ENCODE measurements around the gene SH2D3C. TPM values are rescaled to one million over a fixed set of nuclear protein-coding genes. Genes with fewer than 3 reads are reported as not detected.

Gene SH2D3C, protein sequence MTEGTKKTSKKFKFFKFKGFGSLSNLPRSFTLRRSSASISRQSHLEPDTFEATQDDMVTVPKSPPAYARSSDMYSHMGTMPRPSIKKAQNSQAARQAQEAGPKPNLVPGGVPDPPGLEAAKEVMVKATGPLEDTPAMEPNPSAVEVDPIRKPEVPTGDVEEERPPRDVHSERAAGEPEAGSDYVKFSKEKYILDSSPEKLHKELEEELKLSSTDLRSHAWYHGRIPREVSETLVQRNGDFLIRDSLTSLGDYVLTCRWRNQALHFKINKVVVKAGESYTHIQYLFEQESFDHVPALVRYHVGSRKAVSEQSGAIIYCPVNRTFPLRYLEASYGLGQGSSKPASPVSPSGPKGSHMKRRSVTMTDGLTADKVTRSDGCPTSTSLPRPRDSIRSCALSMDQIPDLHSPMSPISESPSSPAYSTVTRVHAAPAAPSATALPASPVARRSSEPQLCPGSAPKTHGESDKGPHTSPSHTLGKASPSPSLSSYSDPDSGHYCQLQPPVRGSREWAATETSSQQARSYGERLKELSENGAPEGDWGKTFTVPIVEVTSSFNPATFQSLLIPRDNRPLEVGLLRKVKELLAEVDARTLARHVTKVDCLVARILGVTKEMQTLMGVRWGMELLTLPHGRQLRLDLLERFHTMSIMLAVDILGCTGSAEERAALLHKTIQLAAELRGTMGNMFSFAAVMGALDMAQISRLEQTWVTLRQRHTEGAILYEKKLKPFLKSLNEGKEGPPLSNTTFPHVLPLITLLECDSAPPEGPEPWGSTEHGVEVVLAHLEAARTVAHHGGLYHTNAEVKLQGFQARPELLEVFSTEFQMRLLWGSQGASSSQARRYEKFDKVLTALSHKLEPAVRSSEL
- 10 to 100 TPM in 1 of 4 donors, 1 to 10 TPM in 3; 6.1 to 12.1 (median 8.5) TPM for total RNA-seq

DNA sequence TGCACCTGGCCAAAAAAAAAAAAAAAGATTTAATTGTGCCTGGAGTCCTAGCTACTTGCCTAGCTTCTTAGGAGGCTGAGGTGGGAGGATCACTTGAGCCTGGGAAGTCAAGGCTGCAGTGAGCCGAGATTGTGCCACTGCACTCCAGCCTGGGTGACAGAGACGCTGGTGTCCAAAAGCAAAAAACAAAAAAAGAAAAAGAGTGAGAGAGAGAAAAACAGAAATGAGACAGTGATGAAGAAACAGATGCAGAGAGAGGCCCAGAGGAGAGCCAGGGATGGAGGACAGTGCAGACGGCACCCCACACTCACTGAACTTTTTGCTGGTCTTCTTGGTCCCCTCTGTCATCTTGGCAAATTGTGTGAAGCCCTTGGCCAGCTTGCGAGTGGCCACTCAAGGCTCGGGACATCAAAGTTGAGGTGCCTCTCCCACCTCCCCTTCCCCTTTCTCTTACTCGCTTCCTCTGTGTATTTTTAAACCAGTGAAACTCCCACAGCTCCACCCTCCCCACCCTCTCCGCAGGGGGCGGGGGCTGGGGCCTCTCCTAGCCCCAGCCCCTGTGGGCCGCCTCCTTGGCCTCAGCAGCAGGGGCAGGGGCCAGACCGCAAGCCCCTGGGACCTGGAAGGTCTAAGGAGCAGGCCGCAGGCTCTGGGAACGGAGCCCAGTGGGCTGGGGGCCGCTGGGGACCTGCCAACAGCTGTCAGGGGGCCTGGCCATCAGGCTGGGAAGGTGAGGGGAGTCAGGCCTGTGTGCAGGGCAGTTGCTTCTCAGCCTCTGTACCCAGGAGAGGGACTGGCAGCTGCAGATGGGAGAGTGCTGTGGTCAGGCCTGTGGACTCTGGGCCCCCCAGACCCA, at the start of gene SH2D3C:
TSS of gene SH2D3C (minus strand) at position 387 of the 856 bp plus-strand sequence. CDS start at position 348, 39 bp downstream.
- Histone ChIP-seq H3K27me3 (no peaks in the 10 kb centered on the region), H3K9me3 (no peaks in the 10 kb centered on the region), H3K36me3 (no peaks in the 10 kb centered on the region), H3K27ac (peak within 1 kb of the TSS in 3 of 4 donors; percentile 43 to 73 (median 45)), H3K4me3 (peak within 1 kb of the TSS in 1 of 2 donors; percentile 23), H3K4me1 (peaks cover 0 to 12% (median 6%) of the 10 kb centered on the region in 3 donors)
- 68 to 83% methylated on average over 1 to 6 of the region's 13 CpGs for WGBS, 2 donors (ENCODE audit: low coverage in 1 of 2)
- no peak for ATAC-seq
- TF ChIP-seq EP300 (IDR thresholded peaks at IDR 0.05) = no peak
- no peak for TF ChIP-seq POLR2AphosphoS5 (IDR thresholded peaks at IDR 0.05)
- TF ChIP-seq, protein P1, sequence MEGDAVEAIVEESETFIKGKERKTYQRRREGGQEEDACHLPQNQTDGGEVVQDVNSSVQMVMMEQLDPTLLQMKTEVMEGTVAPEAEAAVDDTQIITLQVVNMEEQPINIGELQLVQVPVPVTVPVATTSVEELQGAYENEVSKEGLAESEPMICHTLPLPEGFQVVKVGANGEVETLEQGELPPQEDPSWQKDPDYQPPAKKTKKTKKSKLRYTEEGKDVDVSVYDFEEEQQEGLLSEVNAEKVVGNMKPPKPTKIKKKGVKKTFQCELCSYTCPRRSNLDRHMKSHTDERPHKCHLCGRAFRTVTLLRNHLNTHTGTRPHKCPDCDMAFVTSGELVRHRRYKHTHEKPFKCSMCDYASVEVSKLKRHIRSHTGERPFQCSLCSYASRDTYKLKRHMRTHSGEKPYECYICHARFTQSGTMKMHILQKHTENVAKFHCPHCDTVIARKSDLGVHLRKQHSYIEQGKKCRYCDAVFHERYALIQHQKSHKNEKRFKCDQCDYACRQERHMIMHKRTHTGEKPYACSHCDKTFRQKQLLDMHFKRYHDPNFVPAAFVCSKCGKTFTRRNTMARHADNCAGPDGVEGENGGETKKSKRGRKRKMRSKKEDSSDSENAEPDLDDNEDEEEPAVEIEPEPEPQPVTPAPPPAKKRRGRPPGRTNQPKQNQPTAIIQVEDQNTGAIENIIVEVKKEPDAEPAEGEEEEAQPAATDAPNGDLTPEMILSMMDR (IDR thresholded peaks at IDR 0.05) = no peak
- no peak for TF ChIP-seq POLR2A (IDR thresholded peaks at IDR 0.05)

DNA sequence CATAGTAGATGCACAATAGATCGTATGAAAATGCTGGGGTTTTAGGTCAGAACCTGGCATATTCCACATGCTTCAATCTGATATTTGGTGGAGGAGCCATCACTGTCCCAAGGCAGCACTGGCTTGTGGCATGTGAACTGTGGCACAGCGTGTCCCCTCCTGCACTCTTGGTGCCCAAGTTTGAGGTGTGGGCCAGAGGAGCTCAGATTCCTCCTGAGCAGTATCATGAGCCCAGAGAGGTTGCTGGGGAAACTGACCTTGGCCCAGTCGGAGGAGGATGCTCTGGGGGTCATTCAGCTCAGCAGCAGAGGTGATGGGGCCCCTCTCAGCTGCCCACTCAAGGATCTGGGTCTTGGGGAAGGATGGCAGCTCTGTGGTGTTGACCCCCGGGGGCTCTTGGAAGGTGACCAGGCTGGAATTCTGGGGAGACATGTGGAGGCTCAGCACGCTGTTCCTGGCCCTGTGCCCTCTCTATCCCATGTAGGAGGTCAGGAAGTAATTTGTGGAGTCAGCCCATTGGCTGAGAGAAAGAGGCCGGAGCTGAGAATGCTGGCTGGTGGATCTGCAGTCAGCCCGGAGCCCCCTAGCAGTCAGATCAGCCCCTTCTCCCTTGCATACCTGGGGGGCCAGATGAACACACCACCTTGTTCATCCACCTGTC, 47.9 kb upstream of the SH2D3C start:
- TF ChIP-seq POLR2A (IDR thresholded peaks at IDR 0.05) (no peak), EP300 (IDR thresholded peaks at IDR 0.05) (no peak), POLR2AphosphoS5 (IDR thresholded peaks at IDR 0.05) (no peak)
- TF ChIP-seq, protein P1 (IDR thresholded peaks at IDR 0.05) = no peak
- Histone ChIP-seq H3K4me1 (peaks cover 0 to 57% (median 23%) of the 10 kb centered on the region in 3 donors), H3K36me3 (peaks cover 0 to 36% of the 10 kb centered on the region in 2 donors), H3K4me3 (no peak overlapping the region), H3K9me3 (no peaks in the 10 kb centered on the region), H3K27ac (peak overlapping the region in 3 of 4 donors; percentile 12 to 82 (median 79)), H3K27me3 (peaks cover 39% of the 10 kb centered on the region)
- 20 to 71% methylated on average over 1 of the region's 7 CpGs for WGBS, 2 donors (ENCODE audit: low coverage in 1 of 2)
- no peak for ATAC-seq

DNA sequence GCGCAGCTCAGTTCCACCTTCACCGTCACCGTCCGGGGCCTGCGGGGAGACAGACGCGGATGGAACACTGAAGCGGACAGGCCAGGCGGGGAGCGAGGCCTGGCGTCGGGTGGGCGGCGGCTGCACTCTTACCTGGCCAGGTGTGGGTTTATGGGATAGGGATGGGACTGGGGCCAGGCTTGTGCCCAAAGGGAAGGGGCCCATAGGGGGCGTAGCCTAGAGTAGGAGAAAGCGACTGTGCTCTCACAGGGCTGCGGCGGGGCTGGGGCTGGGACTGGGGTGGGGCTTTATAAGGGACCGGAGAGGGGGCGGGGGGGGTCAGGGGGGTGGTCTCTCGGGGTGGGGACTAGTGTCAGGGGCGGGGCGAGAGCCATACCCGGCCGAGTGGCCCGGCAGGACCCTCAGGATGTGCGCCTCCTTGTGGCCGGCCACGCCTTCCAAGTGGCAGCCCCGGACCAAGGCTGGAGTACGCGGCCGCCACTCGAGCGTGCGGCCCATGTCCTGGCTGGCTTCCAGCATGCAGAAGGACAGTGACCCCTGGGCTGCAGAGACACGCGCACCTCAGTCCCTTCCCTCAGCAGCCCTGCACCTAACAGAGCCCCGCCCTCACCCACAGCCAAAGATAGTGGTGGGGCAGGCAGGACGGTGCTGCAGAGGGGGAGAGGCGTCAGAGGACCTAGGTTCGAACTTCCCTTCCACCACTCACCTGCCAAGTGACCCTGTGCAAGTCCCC, 47.0 kb upstream of the SH2D3C start:
- WGBS, 2 donors (ENCODE audit: low coverage in 1 of 2) = 38 to 71% methylated on average over 4 to 20 of the region's 42 CpGs
- TF ChIP-seq, protein P1 (IDR thresholded peaks at IDR 0.05) = peak in 2 of 4 experiments; percentile 12 to 54
- TF ChIP-seq POLR2A (IDR thresholded peaks at IDR 0.05) = no peak
- ATAC-seq = no peak

DNA sequence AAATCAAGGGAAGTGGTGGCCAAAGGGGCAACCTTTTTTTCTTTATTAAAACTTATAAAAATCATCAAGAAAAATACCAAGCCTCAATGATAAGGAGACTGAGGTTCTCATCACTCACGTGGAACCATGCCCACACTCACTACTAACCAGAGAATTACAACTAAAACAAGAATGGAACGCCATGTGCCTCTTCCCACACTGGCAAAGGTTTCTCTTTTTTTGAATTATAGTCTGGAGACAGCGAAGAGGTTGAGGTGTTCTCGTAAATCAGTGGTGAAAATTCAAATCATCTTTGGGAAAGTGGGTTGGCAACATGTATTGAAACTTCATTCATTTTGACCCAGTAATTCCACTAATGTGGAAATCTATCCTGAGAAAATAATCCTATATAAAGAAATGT, 43.6 kb upstream of the SH2D3C start:
- Histone ChIP-seq H3K36me3 (peaks cover 0 to 77% of the 10 kb centered on the region in 2 donors), H3K27me3 (peaks cover 16% of the 10 kb centered on the region), H3K9me3 (no peaks in the 10 kb centered on the region), H3K4me1 (peaks cover 0 to 21% (median 4%) of the 10 kb centered on the region in 3 donors), H3K27ac (no peak overlapping the region), H3K4me3 (no peak overlapping the region)
- ATAC-seq = no peak
- TF ChIP-seq, protein P1 (IDR thresholded peaks at IDR 0.05) = no peak
- TF ChIP-seq POLR2A (IDR thresholded peaks at IDR 0.05) = no peak
- TF ChIP-seq EP300 (IDR thresholded peaks at IDR 0.05) = no peak
- TF ChIP-seq POLR2AphosphoS5 (IDR thresholded peaks at IDR 0.05) = no peak
- WGBS, 2 donors (ENCODE audit: low coverage in 1 of 2) = 71 to 77% methylated on average over 4 of the region's 4 CpGs

More for the DNA sequence above, 47.0 kb upstream of the SH2D3C start:
- no peak overlapping the region for H3K4me3 ChIP-seq
- H3K27me3 ChIP-seq = peaks cover 39% of the 10 kb centered on the region
- H3K4me1 ChIP-seq = peaks cover 0 to 54% (median 23%) of the 10 kb centered on the region in 3 donors
- peak overlapping the region in 3 of 4 donors; percentile 33 to 79 (median 35) for H3K27ac ChIP-seq
- H3K9me3 ChIP-seq = no peaks in the 10 kb centered on the region
- H3K36me3 ChIP-seq = peaks cover 0 to 44% of the 10 kb centered on the region in 2 donors
